Cardiac septum (tissue), 1 donor: ENCODE results near the gene UBE2N. TPM values are rescaled to one million over a fixed set of nuclear protein-coding genes. Genes with fewer than 3 reads are reported as not detected.
"Not testable (repeated sequence)": the region's sequence is repeated elsewhere in the genome, so short reads cannot be mapped to it uniquely, and the experiment has no call there.

Experiments
- DNase-seq: peaks from one replicate; pipeline ENCODE4 v3.0.0-alpha.2; 2020; ENCODE audit warnings: low spot score
- intact Hi-C: fragments of 100-400 bp; cut with DNase I; formaldehyde crosslinking; loops from one replicate; pipeline ENCODE4 v1.14.0; 2022
- total RNA-seq: library from RNA; stranded (reverse); fragmentation: NEBNext Ultra II Directional; extraction: Animal tissue kit (Norgen Biotek cat#: 25700); gene quantifications from one replicate; pipeline ENCODE4 v1.2.1, GENCODE V29; 2021
- donor health status: DM: no; HTN: no; CAD: no.

UBE2N gene
- total RNA-seq, 1 donor from 2014 or later: 81.4 TPM

- no peak for DNase-seq
- intact Hi-C loops: loop anchor here (5.0 kb wide), 1 partner anchor 431 kb away; no protein-coding TSS in a partner anchor
Measured at GRCh38 chr12:93417967-93418480, 23.7 kb downstream of the UBE2N start.

GRCh38 chr12:93415723-93416464 lies 25.9 kb downstream of the UBE2N start:
- intact Hi-C loops: loop anchor here (5.0 kb wide), 1 partner anchor 429 kb away; no protein-coding TSS in a partner anchor
- DNase-seq: no peak

- intact Hi-C loops: no loop called here
- DNase-seq: no peak
Measured at GRCh38 chr12:93413064-93413463, 28.7 kb downstream of the UBE2N start.

GRCh38 chr12:93412396-93412795 lies 29.4 kb downstream of the UBE2N start:
- DNase-seq, intact Hi-C loops: not testable (repeated sequence)

DNA sequence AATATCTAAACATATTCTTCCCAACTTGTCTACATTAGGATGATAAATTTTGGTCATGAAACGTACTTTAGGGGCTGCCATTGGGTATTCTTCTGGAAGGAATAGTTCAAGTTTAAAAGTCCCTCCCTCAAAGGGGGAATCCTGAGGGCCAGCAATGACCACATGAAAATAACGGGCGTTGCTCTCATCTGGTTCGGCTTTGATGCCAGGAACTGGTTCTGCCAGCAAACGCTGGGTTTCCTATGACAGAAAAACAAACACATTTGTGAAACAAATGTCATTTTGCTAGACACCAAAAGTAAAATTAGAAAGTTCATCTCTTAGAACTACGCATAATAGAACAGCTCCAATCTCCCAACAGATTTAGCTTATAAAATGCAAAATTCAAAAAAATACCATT lies 30.7 kb downstream of the UBE2N start:
- DNase-seq, intact Hi-C loops: not testable (repeated sequence)

GRCh38 chr12:93409343-93410187 lies 32.2 kb downstream of the UBE2N start:
- intact Hi-C loops, DNase-seq: not testable (repeated sequence)

GRCh38 chr12:93408813-93409212 lies 32.9 kb downstream of the UBE2N start:
- DNase-seq: no peak
- intact Hi-C loops: no loop called here

- intact Hi-C loops: no loop called here
- DNase-seq: no peak
Measured at GRCh38 chr12:93407963-93408283, 33.8 kb downstream of the UBE2N start.

DNA sequence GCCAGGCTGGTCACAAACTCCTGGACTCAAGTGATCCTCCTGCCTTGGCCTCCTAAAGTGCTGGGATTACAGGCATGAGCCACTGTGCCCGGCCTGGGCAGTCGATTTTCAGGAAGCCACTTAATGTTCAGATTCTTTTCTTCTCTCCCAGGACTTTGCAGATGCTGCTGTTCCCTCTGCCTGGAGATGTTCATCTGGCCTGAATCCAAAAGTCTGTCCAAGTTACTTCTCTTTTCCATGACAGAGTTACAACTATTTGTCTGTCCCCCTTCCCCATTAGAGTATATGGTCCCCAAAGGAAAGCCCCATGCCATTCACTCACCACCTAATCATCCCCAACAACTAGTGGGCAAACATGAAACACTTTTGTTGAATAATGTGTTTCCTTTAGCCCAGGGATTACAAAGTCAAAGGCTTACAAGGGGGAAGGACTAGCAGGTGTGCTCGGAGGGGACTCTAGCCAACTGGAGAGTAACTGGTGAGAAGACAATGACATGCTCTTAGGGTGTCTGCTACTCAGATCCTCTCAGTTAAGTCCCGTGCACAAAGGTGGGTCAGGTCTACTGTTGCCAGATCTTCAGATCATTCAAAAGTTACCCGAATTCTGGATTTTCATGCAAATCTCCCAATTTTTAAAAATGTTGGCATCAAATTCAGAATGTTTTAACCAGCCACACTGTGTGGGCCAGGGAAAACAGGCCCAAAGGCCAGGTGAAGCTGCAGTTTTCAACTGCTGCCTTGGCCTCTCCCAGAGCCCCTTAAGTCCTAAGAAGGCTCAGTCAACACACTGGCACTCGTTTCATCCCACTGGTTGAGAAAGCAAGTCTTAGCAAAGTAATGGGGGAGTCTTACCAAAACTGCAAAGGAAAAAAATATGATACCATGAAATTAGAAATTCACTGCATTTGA lies 34.4 kb downstream of the UBE2N start:
- no peak for DNase-seq

DNA sequence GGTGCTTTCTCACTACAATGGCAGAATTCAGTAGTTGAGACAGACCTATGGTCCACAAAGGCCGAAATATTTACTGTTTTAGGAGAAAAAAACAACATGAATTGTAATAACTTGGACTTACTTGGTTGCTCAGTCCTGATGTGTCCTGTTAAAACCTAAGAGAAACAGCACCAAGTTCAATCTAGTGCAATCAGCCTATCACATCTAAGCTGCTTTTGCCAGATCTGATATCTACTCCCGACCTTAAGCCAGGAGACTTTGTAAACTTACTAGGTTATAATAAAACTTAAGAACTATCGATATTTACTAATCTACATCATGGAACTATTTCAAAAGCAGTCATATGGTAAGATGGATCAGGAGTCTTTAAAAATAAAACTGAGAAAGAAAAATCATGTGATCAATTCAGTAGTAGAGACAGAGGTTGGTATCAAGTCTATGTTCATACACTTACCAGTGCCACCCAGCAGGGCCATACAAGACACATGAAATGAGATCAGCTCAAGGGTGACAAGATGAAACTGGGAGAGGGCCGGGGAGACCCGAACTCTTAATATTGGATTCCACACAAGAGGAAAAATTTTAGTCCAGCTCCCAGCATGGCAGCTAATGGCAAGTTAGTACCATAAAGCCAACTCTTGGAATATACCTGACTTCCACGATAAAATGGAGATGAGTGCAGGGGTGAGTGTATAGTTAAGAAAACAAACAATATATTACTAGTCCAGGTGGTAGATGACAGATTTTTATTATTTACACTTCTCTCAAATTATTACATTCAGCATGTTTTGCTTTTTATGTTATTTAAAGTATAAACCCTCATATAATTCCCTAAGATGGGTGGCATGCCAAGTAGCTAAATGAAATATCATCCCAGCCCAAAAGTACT lies 36.5 kb downstream of the UBE2N start:
- no peak for DNase-seq
- intact Hi-C loops: no loop called here

More for the DNA sequence above, 34.4 kb downstream of the UBE2N start:
- intact Hi-C loops: no loop called here

DNA sequence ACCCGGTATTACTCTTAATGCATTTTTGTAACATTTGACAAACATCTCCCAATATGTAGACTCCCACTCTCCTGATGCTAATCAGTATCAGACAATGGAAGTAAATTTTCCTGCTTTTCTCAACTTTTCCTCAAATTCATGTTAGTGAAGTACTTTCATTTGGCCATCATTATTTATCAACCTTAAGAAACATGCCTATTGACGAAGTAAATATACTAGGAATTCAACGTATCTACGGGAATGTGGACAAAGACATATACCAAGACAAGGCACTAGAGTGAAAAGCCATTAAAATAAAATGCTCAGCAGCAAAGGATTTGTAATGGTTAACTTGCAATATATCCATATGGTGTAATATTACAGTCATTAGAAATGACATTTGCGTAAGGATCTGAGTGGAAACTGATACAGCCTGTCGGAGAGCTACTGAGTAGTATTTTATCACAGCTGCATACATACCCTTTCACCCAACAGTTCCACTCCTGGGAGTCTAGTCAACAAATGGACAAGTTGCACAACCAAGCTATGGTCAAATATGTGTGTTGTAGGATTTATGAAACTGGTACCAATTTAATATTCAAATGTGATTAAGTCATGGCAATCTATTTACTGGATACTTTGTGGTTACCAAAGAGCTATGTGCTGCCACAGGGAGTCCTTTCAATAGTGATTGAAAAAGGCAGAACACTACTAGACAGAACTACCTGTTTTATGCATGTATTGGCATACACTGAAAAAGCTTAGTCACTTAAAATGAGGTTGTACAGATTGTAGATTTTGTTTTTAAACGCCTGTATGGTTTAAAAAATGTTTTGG lies 37.6 kb downstream of the UBE2N start:
- intact Hi-C loops: no loop called here
- no peak for DNase-seq

- DNase-seq: no peak
- intact Hi-C loops: no loop called here
Measured at GRCh38 chr12:93402333-93403311, 39.1 kb downstream of the UBE2N start.

- not testable (repeated sequence) for DNase-seq
- intact Hi-C loops: loop anchor here (5.0 kb wide), 1 partner anchor 412 kb away; no protein-coding TSS in a partner anchor
Measured at GRCh38 chr12:93399183-93399863, 42.4 kb downstream of the UBE2N start.

- DNase-seq: no peak
- intact Hi-C loops: loop anchor here (5.0 kb wide), 1 partner anchor 410 kb away; no protein-coding TSS in a partner anchor
Measured at GRCh38 chr12:93397412-93397811, 44.3 kb downstream of the UBE2N start.

GRCh38 chr12:93393425-93393824 lies 48.3 kb downstream of the UBE2N start:
- intact Hi-C loops: no loop called here
- DNase-seq: no peak
